Psoas muscle (tissue), 8 donors: Measurements from ENCODE around the gene DGCR6L. TPM values are rescaled to one million over a fixed set of nuclear protein-coding genes. Genes with fewer than 3 reads are reported as not detected.
"Not testable (repeated sequence)": the region's sequence is repeated elsewhere in the genome, so short reads cannot be mapped to it uniquely, and the experiment has no call there.

Experiments
- ATAC-seq, 4 donors: fragments of 200-7000 bp; cut with Tn5 transposase; one replicate each; pipeline ENCODE4 v1.9.1; 2020; ENCODE audit warnings: moderate library complexity in 3 of 4, mild to moderate bottlenecking in 2 of 4
- DNase-seq, 2 donors: peaks; one replicate each; pipeline ENCODE4 v3.0.0-alpha.2; 2020
- H3K27ac ChIP-seq: fragments of 200-600 bp; one replicate; pipeline ENCODE4 v1.8.0; 2022
- H3K27me3 ChIP-seq, 3 donors: fragments of 200-600 bp in 1 of 3; one replicate each; pipeline versions ENCODE4 v1.6.1 to v1.8.0; 2013 to 2022; ENCODE audit warnings: low read length in 2 of 3, mild to moderate bottlenecking in 2 of 3, moderate library complexity in 1 of 3; ENCODE audit not compliant: insufficient read depth in 3 of 3
- H3K36me3 ChIP-seq, 2 donors: fragments of 200-600 bp in 1 of 2; one replicate each; pipeline versions ENCODE4 v1.6.1 to v1.8.0; 2013 to 2022; ENCODE audit warnings: low read depth in 1 of 2, mild to moderate bottlenecking in 1 of 2, moderate library complexity in 1 of 2; ENCODE audit not compliant: insufficient read depth in 1 of 2
- H3K4me1 ChIP-seq: fragments of 200-600 bp; one replicate; pipeline ENCODE4 v1.8.0; 2022
- H3K4me3 ChIP-seq: fragments of 200-600 bp; one replicate; pipeline ENCODE4 v1.8.0; 2022; ENCODE audit warnings: mild to moderate bottlenecking
- H3K9me3 ChIP-seq: fragments of 200-600 bp; one replicate; pipeline ENCODE4 v1.8.0; 2022
- CTCF ChIP-seq: fragments of 200-600 bp; IDR thresholded peaks from one replicate; pipeline ENCODE4 v1.8.0; 2022; ENCODE audit warnings: antibody characterized with exemption
- WGBS, 3 donors: extraction: QIAGEN DNeasy Blood & Tissue Kit; methylation state at CpG; one replicate each; pipeline versions ENCODE4 v1.1.6 to v1.1.7; 2013; 5-methylcytosine and 5-hydroxymethylcytosine counted together
- intact Hi-C, 2 donors: fragments of 100-400 bp; cut with DNase I; formaldehyde crosslinking; loops; one replicate each; pipeline versions ENCODE4 v1.11.0 to v1.14.2; 2022
- polyA plus RNA-seq, 3 donors: library from polyadenylated mRNA; stranded (reverse); fragments of 200-250 nt; gene quantifications; one replicate each; pipeline ENCODE4 v1.2.3, GENCODE V29; 2013
- total RNA-seq, 4 donors: library from RNA; stranded (reverse); fragmentation: NEBNext Ultra II Directional in 2 of 4; extraction: Animal tissue kit (Norgen Biotek cat#: 25700) in 2 of 4; gene quantifications; one replicate each; pipeline versions ENCODE4 v1.2.1 to v1.2.4, GENCODE V29; 2021 to 2023
- donor health status: healthy with polysubstance abuse.
- donor health status: DM: no; HTN: no; CAD: no; lungs with moderate emphysema.
- donor health status: Bipolar disorder and iron deficiency.
- donor health status: healthy.
- donor health status: DM: yes; HTN: yes; CAD: no.
- donor health status: DM: no; HTN: no; CAD: no.
- donor health status: DM: no; HTN: no; CAD: no.
- donor health status: DM: yes; HTN: yes; CAD: no.

DGCR6L gene
- total and polyA plus RNA-seq, 7 donors = 33.2 to 87.2 (median 44.9) TPM

- Histone ChIP-seq H3K9me3 (no peaks in the 10 kb centered on the region), H3K36me3 (no peaks in the 10 kb centered on the region), H3K4me1 (no peaks in the 10 kb centered on the region), H3K27me3 (no peaks in the 10 kb centered on the region), H3K27ac (no peak within 1 kb of the TSS), H3K4me3 (peak within 1 kb of the TSS; percentile 55)
- intact Hi-C loops = loop anchor here in 1 of 2 donors (1.0 kb wide), 1 partner anchor 111 kb away; no protein-coding TSS in a partner anchor
- DNase-seq (peak; percentile 69 to 73), ATAC-seq (peak; percentile 72 to 88 (median 81))
- 21 to 46% (median 45%) methylated on average over 23 to 54 of the region's 58 CpGs for WGBS, 3 donors
- TF ChIP-seq CTCF = peak; percentile 63
These were observed 51.4 kb downstream of the DGCR6L start, which contains the start of gene RTN4R for GRCh38 chr22:20268279-20269012. Gene RTN4R, minus strand, starts transcription at chr22:20268318. Its CDS starts 226 bp downstream, at chr22:20268092.

GRCh38 chr22:20267441-20268278 is 52.2 kb downstream of the DGCR6L start:
- H3K36me3 ChIP-seq = no peaks in the 10 kb centered on the region
- no peaks in the 10 kb centered on the region for H3K4me1 ChIP-seq
- H3K4me3 ChIP-seq = peak overlapping the region; percentile 55
- no peaks in the 10 kb centered on the region for H3K27me3 ChIP-seq
- TF ChIP-seq CTCF = no peak
- no peaks in the 10 kb centered on the region for H3K9me3 ChIP-seq
- DNase-seq (no peak), ATAC-seq (no peak)
- intact Hi-C loops = loop anchor here in 1 of 2 donors (1.0 kb wide), 1 partner anchor 110 kb away; no protein-coding TSS in a partner anchor
- no peak overlapping the region for H3K27ac ChIP-seq
- 2 to 3% (median 3%) methylated on average over 49 to 101 of the region's 101 CpGs for WGBS, 3 donors

- H3K27ac ChIP-seq, H3K4me3 ChIP-seq, H3K36me3 ChIP-seq, H3K4me1 ChIP-seq, intact Hi-C loops, ATAC-seq, H3K9me3 ChIP-seq, H3K27me3 ChIP-seq, DNase-seq: not testable (repeated sequence)
- 71 to 77% (median 74%) methylated on average over 30 to 33 of the region's 33 CpGs for WGBS, 3 donors
These were observed 53.0 kb downstream of the DGCR6L start for GRCh38 chr22:20266667-20267440.

GRCh38 chr22:20265772-20266666 is 53.8 kb downstream of the DGCR6L start:
- 91 to 95% (median 92%) methylated on average over 11 to 15 of the region's 15 CpGs for WGBS, 3 donors
- H3K27ac ChIP-seq, intact Hi-C loops: not testable (repeated sequence)

More at GRCh38 chr22:20265772-20266666, 53.8 kb downstream of the DGCR6L start:
- H3K36me3 ChIP-seq, ATAC-seq, H3K9me3 ChIP-seq, H3K4me3 ChIP-seq, DNase-seq, H3K27me3 ChIP-seq, H3K4me1 ChIP-seq: not testable (repeated sequence)
